WERI-Rb-1 (cell line): ENCODE measurements around the gene KRT72.

ENCODE experiments used
- DNase-seq: peaks from one replicate; pipeline ENCODE4 v3.0.0-alpha.2; 2020
- H3K27ac ChIP-seq: fragments of 250-450 bp; sonication (Bioruptor Pico); 2 replicates; pipeline ENCODE4 v1.5.1; 2020; ENCODE audit warnings: mild to moderate bottlenecking, moderate library complexity
- H3K27me3 ChIP-seq: fragments of 250-450 bp; sonication (Bioruptor Pico); 2 replicates; pipeline ENCODE4 v1.5.1; 2021; ENCODE audit warnings: mild to moderate bottlenecking, low read depth, moderate library complexity; ENCODE audit not compliant: insufficient read depth, severe bottlenecking
- H3K36me3 ChIP-seq: fragments of 250-450 bp; sonication (Bioruptor Pico); 2 replicates; pipeline ENCODE4 v1.5.1; 2020; ENCODE audit warnings: mild to moderate bottlenecking, moderate library complexity
- H3K4me3 ChIP-seq: 2 replicates; pipeline ENCODE4 v1.5.1; 2011; ENCODE audit warnings: low read depth, mild to moderate bottlenecking, control low read depth, low read length
- H3K9me3 ChIP-seq: fragments of 250-450 bp; sonication (Bioruptor Pico); 2 replicates; pipeline ENCODE4 v1.5.1; 2021; ENCODE audit warnings: mild to moderate bottlenecking, moderate library complexity; ENCODE audit not compliant: severe bottlenecking
- CTCF ChIP-seq: IDR thresholded peaks from 2 replicates; pipeline ENCODE4 v1.5.1; 2011; ENCODE audit warnings: low read depth, mild to moderate bottlenecking, control low read depth, inconsistent platforms, low read length

Gene KRT72

GRCh38 chr12:52582971-52583456, 18.2 kb downstream of the KRT72 start:
- Histone ChIP-seq H3K27ac (no peak overlapping the region), H3K36me3 (no peaks in the 10 kb centered on the region), H3K4me3 (no peak overlapping the region), H3K27me3 (peaks cover 96% of the 10 kb centered on the region), H3K9me3 (no peaks in the 10 kb centered on the region)
- peak; percentile 24 for DNase-seq
- TF ChIP-seq CTCF, result peak; percentile 63

GRCh38 chr12:52582486-52582885, 18.8 kb downstream of the KRT72 start:
- DNase-seq, result no peak
- H3K4me3 ChIP-seq, result no peak overlapping the region
- TF ChIP-seq CTCF, result no peak
- peaks cover 95% of the 10 kb centered on the region for H3K27me3 ChIP-seq
- H3K36me3 ChIP-seq, result no peaks in the 10 kb centered on the region
- H3K9me3 ChIP-seq, result no peaks in the 10 kb centered on the region
- no peak overlapping the region for H3K27ac ChIP-seq

GRCh38 chr12:52581481-52581880, 19.8 kb downstream of the KRT72 start:
- Histone ChIP-seq H3K9me3 (no peaks in the 10 kb centered on the region), H3K27me3 (peaks cover 92% of the 10 kb centered on the region), H3K36me3 (no peaks in the 10 kb centered on the region), H3K4me3 (no peak overlapping the region), H3K27ac (no peak overlapping the region)
- DNase-seq, result no peak
- no peak for TF ChIP-seq CTCF

- Histone ChIP-seq H3K27ac (no peak overlapping the region), H3K4me3 (no peak overlapping the region), H3K36me3 (no peaks in the 10 kb centered on the region), H3K27me3 (peaks cover 92% of the 10 kb centered on the region), H3K9me3 (no peaks in the 10 kb centered on the region)
- DNase-seq, result no peak
- no peak for TF ChIP-seq CTCF
Observed at GRCh38 chr12:52581066-52581465, 20.2 kb downstream of the KRT72 start.

GRCh38 chr12:52580496-52580895, 20.8 kb downstream of the KRT72 start:
- Histone ChIP-seq H3K27ac (no peak overlapping the region), H3K36me3 (no peaks in the 10 kb centered on the region), H3K27me3 (peaks cover 92% of the 10 kb centered on the region), H3K4me3 (no peak overlapping the region), H3K9me3 (no peaks in the 10 kb centered on the region)
- no peak for TF ChIP-seq CTCF
- no peak for DNase-seq
